ENCODE measurements around the gene FASTKD3. TPM values are rescaled to one million over a fixed set of nuclear protein-coding genes. Genes with fewer than 3 reads are reported as not detected.

The FASTKD3 gene
- total RNA-seq, 2 experiments from 2014 or later: 10.8 to 13.8 TPM

DNA sequence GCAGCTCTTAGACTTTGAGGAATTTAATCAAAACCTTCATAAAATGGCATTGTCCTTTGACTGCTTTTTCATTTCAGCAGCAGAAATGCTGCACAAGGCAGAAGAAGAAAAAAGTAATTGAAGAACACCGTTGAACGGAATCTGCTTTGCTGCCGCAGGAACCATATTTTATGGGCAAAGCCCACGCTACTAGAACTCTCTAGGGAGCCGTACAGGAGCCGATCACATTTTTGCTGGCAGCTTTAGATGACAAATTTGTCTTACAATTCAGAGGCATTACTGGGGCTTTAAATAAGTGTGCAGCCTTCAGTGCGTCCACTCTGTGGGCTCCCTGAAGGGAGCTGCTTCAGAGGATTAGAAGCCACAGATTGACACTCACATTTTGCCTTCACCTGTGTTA, 23.3 kb downstream of the FASTKD3 start:
- ChIA-PET CTCF (interaction anchor here (0.9 kb wide), 1 partner anchor 12 kb away, joined by 3 read pairs; no protein-coding TSS in a partner anchor), POLR2A (no interaction called here)
- DNase-seq (no peak), ATAC-seq (no peak)
- Mint-ChIP-seq H3K4me3 (no peak overlapping the region), H3K4me1 (ENCODE audit: low read depth) (peaks cover 3% of the 10 kb centered on the region), H3K27ac (no peak overlapping the region), H3K36me3 (ENCODE audit: low read depth) (no peaks in the 10 kb centered on the region), H3K9me3 (ENCODE audit: insufficient read depth) (no peaks in the 10 kb centered on the region), H3K27me3 (ENCODE audit: low read depth) (peaks cover 44% of the 10 kb centered on the region)

DNA sequence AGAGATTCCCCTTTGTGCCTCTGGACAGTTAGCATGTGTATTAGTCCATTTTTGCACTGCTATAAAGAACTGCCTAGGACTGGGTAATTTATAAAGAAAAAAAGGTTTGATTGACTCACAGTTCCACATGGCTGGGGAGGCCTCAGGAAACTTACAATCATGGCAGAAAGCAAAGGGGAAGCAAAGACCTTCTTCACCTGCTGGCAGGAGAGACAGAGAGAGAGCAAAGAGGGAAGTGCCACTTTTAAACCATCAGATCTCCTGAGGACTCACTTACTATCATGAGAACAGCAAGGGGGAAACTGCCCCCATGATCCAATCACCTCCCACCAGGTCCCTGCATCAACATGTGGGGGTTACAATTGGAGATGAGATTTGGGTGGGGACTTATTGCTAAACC, 23.9 kb downstream of the FASTKD3 start:
- Mint-ChIP-seq H3K27ac (no peak overlapping the region), H3K4me3 (no peak overlapping the region), H3K27me3 (ENCODE audit: low read depth) (peaks cover 42% of the 10 kb centered on the region), H3K9me3 (ENCODE audit: insufficient read depth) (no peaks in the 10 kb centered on the region), H3K36me3 (ENCODE audit: low read depth) (no peaks in the 10 kb centered on the region), H3K4me1 (ENCODE audit: low read depth) (peaks cover under 1% of the 10 kb centered on the region)
- POLR2A ChIA-PET: no interaction called here
- no peak for DNase-seq
- no peak for ATAC-seq
- CTCF ChIA-PET: no interaction called here

DNA sequence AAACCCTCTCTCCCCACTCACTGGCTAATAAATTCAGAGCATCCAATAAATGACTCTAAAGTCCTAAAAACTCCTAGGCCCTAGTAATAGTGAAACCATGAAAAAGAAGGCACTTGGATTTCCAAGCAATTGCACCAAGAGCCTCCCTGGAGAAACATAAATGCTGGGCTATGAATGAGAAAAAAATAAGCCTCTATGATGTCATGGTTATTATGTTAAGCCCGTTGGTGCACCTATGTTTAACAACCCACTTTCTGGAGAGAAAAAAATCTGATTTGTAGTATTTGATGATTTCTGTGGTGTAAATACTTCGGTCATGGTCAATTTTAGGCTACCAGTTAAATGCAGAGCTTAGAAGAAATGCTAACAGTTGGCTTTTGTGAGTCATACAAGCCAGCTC, 26.3 kb downstream of the FASTKD3 start:
- Mint-ChIP-seq H3K36me3 (ENCODE audit: low read depth) (no peaks in the 10 kb centered on the region), H3K9me3 (ENCODE audit: insufficient read depth) (no peaks in the 10 kb centered on the region), H3K27ac (no peak overlapping the region), H3K4me1 (ENCODE audit: low read depth) (no peaks in the 10 kb centered on the region), H3K27me3 (ENCODE audit: low read depth) (peaks cover 28% of the 10 kb centered on the region), H3K4me3 (no peak overlapping the region)
- CTCF ChIA-PET: no interaction called here
- ATAC-seq: no peak
- DNase-seq: no peak
- POLR2A ChIA-PET: no interaction called here

DNA sequence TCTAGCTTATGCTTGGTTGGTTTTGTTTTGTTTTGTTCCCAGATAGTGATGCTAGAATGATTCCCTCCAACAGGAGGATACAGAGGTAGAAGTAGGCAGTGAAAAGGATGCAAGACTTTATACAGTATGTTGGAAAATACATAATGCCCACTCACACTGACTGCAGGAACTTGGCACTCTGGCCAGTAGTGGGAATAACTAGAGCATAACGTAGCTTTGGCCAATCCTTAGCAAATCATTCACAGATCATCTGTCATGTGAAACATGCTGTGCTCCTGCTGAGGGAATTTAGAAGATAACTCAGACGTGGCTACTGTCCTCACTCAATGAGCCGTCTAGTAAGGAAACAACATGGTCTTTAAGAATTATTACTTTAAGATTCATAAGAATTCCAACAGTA, 31.4 kb downstream of the FASTKD3 start:
- DNase-seq (no peak), ATAC-seq (no peak)
- Mint-ChIP-seq H3K4me3 (no peak overlapping the region), H3K27ac (no peak overlapping the region), H3K27me3 (ENCODE audit: low read depth) (peaks cover 15% of the 10 kb centered on the region), H3K36me3 (ENCODE audit: low read depth) (no peaks in the 10 kb centered on the region), H3K4me1 (ENCODE audit: low read depth) (no peaks in the 10 kb centered on the region), H3K9me3 (ENCODE audit: insufficient read depth) (no peaks in the 10 kb centered on the region)
- ChIA-PET POLR2A (no interaction called here), CTCF (no interaction called here)

DNA sequence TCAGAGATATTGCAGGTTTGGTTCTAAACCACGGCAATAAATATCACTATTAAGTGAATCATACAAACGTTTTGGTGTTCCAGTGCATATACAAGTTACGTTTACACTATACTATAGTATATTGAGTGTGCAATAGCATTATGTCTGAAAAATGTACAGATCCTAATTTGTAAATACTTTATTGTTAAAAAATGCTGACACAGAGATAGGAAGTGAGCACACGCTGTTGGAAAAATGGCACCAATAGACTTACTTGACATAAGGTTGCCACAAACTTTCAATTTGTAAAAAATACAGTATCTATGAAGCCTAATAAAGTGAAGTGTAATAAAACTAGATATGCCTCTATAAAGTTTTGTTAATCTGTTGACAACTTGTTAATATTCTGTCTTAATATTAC, 33.8 kb downstream of the FASTKD3 start:
- POLR2A ChIA-PET: no interaction called here
- Mint-ChIP-seq H3K27me3 (ENCODE audit: low read depth) (peaks cover 6% of the 10 kb centered on the region), H3K9me3 (ENCODE audit: insufficient read depth) (no peaks in the 10 kb centered on the region), H3K27ac (no peak overlapping the region), H3K4me3 (no peak overlapping the region), H3K36me3 (ENCODE audit: low read depth) (no peaks in the 10 kb centered on the region), H3K4me1 (ENCODE audit: low read depth) (no peaks in the 10 kb centered on the region)
- ATAC-seq (no peak), DNase-seq (no peak)
- CTCF ChIA-PET: interaction anchor here (1.7 kb wide), 1 partner anchor 21 kb away, joined by 3 read pairs; no protein-coding TSS in a partner anchor

DNA sequence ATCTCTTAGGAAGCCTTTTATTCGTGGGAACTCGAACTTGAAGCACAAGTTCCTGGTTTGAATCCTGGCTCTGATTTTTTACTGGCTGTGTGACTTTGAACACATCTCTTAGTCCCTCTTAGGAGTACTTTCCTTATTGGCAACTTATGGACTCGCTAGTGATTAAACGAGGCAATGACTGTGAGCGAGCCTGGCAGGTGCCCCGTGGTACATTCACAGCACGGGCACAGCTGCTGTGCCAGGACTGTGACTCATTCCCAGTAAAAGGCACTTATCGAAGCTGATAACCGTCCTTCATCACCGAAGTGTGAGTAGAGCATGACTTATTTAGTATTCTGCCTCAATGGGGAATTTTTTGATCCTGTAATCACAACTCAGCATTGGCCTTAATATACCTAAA, 40.6 kb downstream of the FASTKD3 start:
- Mint-ChIP-seq H3K4me1 (ENCODE audit: low read depth) (no peaks in the 10 kb centered on the region), H3K4me3 (no peak overlapping the region), H3K36me3 (ENCODE audit: low read depth) (no peaks in the 10 kb centered on the region), H3K27me3 (ENCODE audit: low read depth) (no peaks in the 10 kb centered on the region), H3K27ac (no peak overlapping the region), H3K9me3 (ENCODE audit: insufficient read depth) (no peaks in the 10 kb centered on the region)
- ATAC-seq: no peak
- DNase-seq: no peak
- ChIA-PET CTCF (no interaction called here), POLR2A (no interaction called here)

DNA sequence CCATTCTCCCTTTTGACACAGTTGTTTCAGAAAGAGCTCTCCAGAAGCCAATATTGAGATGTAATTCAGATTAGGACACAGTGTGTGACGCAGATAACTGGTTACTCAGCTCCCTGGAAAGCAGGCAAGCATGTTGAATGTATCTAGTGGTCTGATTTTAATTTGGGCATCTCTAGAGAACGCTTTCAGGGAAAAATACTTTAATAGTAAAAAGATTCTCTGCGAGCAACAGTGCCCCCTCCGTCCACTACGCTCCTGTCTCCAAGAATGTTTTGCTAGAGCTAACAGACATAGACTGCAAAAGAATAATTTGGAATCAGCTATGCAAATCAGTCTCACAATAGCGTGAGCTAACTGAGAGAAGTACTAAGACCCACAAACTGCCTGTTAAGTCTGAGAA, 41.2 kb downstream of the FASTKD3 start:
- POLR2A ChIA-PET: no interaction called here
- CTCF ChIA-PET: interaction anchor here (1.4 kb wide), 1 partner anchor 72 kb away, joined by 3 read pairs; no protein-coding TSS in a partner anchor
- Mint-ChIP-seq H3K27ac (no peak overlapping the region), H3K27me3 (ENCODE audit: low read depth) (no peaks in the 10 kb centered on the region), H3K4me1 (ENCODE audit: low read depth) (no peaks in the 10 kb centered on the region), H3K36me3 (ENCODE audit: low read depth) (no peaks in the 10 kb centered on the region), H3K9me3 (ENCODE audit: insufficient read depth) (no peaks in the 10 kb centered on the region), H3K4me3 (no peak overlapping the region)
- DNase-seq (no peak), ATAC-seq (no peak)

DNA sequence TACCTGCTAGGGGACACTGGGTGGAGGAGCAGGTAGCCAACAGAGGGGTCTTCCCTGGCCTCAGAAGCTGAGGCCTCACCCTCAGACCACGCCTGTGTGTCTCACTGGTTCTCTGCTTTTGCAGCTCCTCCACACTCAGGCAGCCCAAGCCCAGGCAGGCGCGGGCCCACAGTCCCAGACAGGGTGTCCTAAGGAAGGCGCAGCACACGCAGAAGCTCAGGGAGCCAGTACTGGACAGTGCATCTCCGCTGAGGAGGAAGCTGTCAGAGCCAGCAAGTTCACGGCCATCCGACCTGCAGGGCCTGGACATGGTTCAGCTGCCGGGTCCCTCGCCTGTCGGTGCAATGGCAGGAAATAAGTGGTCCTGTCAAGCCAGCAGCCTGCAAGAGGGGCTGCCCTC, 43.2 kb downstream of the FASTKD3 start:
- ChIA-PET POLR2A (no interaction called here), CTCF (no interaction called here)
- H3K4me3 Mint-ChIP-seq: no peak overlapping the region
- H3K4me1 Mint-ChIP-seq (ENCODE audit: low read depth): no peaks in the 10 kb centered on the region
- H3K9me3 Mint-ChIP-seq (ENCODE audit: insufficient read depth): no peaks in the 10 kb centered on the region
- DNase-seq (no peak), ATAC-seq (no peak)
- H3K27me3 Mint-ChIP-seq (ENCODE audit: low read depth): peaks cover 4% of the 10 kb centered on the region
- H3K27ac Mint-ChIP-seq: no peak overlapping the region
- no peaks in the 10 kb centered on the region for H3K36me3 Mint-ChIP-seq (ENCODE audit: low read depth)

DNA sequence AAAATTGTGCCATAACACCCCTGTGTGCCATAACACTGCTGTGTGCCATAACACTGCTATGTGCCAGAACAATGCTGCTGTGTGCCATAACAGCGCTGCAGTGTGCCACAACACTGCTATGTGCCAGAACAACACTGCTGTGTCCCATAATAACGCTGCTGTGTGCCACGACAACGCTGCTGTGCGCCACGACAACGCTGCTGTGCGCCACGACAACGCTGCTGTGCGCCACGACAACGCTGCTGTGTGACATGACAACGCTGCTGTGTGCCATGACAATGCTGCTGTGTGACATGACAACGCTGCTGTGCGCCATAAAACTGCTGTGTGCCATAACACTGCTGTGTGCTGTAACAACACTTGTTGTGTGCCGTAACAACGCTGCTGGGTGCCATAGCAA, 43.8 kb downstream of the FASTKD3 start:
- Mint-ChIP-seq H3K4me1 (ENCODE audit: low read depth) (no peaks in the 10 kb centered on the region), H3K27me3 (ENCODE audit: low read depth) (peaks cover 4% of the 10 kb centered on the region), H3K36me3 (ENCODE audit: low read depth) (no peaks in the 10 kb centered on the region), H3K27ac (no peak overlapping the region), H3K9me3 (ENCODE audit: insufficient read depth) (no peaks in the 10 kb centered on the region), H3K4me3 (no peak overlapping the region)
- ChIA-PET POLR2A (no interaction called here), CTCF (no interaction called here)
- no peak for ATAC-seq
- no peak for DNase-seq

DNA sequence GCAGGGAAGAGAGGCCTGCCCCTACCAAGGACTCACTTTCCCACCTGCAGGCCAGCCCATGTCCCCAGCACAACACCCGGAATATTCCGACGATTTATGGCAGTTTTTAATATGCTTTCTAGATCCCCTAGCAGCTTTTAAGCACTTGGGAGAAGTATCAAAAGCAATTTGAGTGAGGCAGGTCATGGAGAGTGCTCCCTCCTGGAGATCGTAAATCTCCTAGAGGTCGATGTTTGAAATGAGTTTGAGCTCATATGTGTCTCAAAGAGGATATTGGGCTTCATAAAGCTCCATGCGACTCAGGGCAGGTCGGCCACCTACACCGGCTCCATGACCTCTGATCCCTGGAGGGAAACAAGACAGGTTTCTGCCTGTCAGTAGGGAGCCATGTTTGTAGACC, 45.2 kb downstream of the FASTKD3 start:
- CTCF ChIA-PET: no interaction called here
- Mint-ChIP-seq H3K9me3 (ENCODE audit: insufficient read depth) (no peaks in the 10 kb centered on the region), H3K27me3 (ENCODE audit: low read depth) (peaks cover 6% of the 10 kb centered on the region), H3K4me1 (ENCODE audit: low read depth) (no peaks in the 10 kb centered on the region), H3K27ac (no peak overlapping the region), H3K4me3 (no peak overlapping the region), H3K36me3 (ENCODE audit: low read depth) (no peaks in the 10 kb centered on the region)
- DNase-seq: no peak
- POLR2A ChIA-PET: no interaction called here
- ATAC-seq: no peak

DNA sequence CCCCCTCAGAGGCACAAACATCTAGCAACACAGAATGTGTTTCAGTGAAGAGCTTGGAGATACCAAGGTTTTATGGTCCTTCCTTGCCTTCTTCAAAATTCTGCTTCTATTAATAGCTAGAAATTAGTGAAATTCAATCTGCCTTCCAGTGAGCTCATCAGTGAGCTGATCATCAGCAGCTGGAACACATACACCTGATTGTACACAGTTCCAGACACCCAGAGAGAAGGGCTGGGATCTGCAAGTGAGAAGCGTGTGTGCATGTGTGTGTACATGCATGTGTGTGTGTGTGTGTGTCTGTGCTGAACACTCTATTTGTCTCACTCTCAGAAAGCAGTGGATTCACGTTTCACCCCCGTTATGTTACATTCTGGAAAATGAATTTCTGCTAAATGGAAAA, 46.4 kb downstream of the FASTKD3 start:
- CTCF ChIA-PET: interaction anchor here (1.4 kb wide), 1 partner anchor 35 kb away, joined by 5 read pairs; no protein-coding TSS in a partner anchor
- DNase-seq: no peak

DNA sequence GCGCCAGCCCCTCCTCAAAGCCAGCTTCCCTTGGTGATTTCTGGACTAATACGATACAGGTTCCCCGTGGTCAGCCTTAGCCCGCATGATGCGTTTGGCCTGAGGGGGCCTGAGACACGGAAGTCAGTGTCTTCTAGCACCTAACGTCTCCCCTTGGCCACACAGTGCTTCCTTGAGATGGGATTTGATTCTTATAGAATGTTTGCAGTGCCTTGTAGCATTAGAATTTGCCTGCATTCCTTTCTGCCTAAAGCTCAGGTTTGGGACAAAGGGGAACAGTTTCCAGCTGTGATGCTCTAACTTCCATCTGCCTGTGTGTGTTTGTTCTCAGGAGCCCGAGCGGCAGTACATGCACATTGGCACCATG, 52.3 kb downstream of the FASTKD3 start:
- Mint-ChIP-seq H3K9me3 (ENCODE audit: insufficient read depth) (no peaks in the 10 kb centered on the region), H3K27ac (no peak overlapping the region), H3K4me1 (ENCODE audit: low read depth) (no peaks in the 10 kb centered on the region), H3K36me3 (ENCODE audit: low read depth) (no peaks in the 10 kb centered on the region), H3K4me3 (no peak overlapping the region), H3K27me3 (ENCODE audit: low read depth) (peaks cover 9% of the 10 kb centered on the region)
- DNase-seq (no peak), ATAC-seq (no peak)
- POLR2A ChIA-PET: no interaction called here
- CTCF ChIA-PET: interaction anchor here (0.9 to 3.3 kb wide), 7 partner anchors 12 to 1051 kb away, joined by 3 to 11 read pairs (median 3); no protein-coding TSS in a partner anchor

More for the DNA sequence above, 46.4 kb downstream of the FASTKD3 start:
- Mint-ChIP-seq H3K36me3 (ENCODE audit: low read depth) (no peaks in the 10 kb centered on the region), H3K27me3 (ENCODE audit: low read depth) (peaks cover 6% of the 10 kb centered on the region), H3K27ac (no peak overlapping the region), H3K4me3 (no peak overlapping the region), H3K9me3 (ENCODE audit: insufficient read depth) (no peaks in the 10 kb centered on the region), H3K4me1 (ENCODE audit: low read depth) (no peaks in the 10 kb centered on the region)
- POLR2A ChIA-PET: no interaction called here
- no peak for ATAC-seq

DNA sequence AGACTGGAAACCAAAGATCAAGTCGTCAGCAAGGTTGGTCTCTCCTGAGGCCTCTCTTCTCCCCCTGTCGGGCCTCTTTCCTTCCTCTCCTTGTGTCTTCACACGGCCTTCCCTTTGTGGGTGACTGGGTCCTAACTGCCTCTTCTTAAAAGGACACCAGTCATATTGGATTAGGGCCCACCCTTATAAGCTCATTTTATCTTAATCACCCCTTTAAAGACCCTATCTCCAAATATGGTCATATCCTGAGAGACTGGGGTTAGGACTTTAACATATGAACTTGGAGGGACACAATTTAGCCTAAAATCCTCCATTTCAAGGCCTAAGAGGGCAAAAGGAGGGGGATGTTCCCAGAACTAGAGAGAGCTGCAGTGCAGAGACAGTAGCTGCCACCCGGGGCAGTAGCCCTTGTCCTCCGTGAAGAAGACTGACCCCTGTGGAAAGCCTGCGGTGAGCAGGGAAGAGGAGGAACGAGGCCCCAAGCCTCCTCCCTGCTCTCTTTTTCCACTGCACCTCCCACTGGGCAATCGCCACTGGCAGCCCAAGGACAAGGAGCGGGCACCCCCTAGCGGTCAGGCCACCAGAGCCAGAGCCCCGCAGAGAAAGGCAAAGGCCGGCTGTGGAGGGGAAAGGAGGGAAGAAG, 52.8 kb downstream of the FASTKD3 start:
- H3K9me3 Mint-ChIP-seq (ENCODE audit: insufficient read depth): no peaks in the 10 kb centered on the region
- H3K27me3 Mint-ChIP-seq (ENCODE audit: low read depth): peaks cover 9% of the 10 kb centered on the region
- DNase-seq: peak; percentile 70
- no peak overlapping the region for H3K4me3 Mint-ChIP-seq
- no peaks in the 10 kb centered on the region for H3K4me1 Mint-ChIP-seq (ENCODE audit: low read depth)
- ATAC-seq: peak; percentile 91
- POLR2A ChIA-PET: no interaction called here
- CTCF ChIA-PET: interaction anchor here (1.2 to 3.3 kb wide), 4 partner anchors 14 to 996 kb away, joined by 3 to 11 read pairs (median 4); no protein-coding TSS in a partner anchor
- no peaks in the 10 kb centered on the region for H3K36me3 Mint-ChIP-seq (ENCODE audit: low read depth)
- no peak overlapping the region for H3K27ac Mint-ChIP-seq
